H9 (cell line): Measurements from ENCODE around the gene MGMT. TPM values are rescaled to one million over a fixed set of nuclear protein-coding genes. Genes with fewer than 3 reads are reported as not detected.
A peak's percentile ranks its signal among the peaks of the same experiment; 100 is the strongest.

ENCODE experiments used
- DNase-seq: peaks from one replicate; pipeline ENCODE4 v3.0.0-alpha.2; 2017
- H2AFZ ChIP-seq: one replicate; pipeline ENCODE4 v1.6.1; 2013; ENCODE audit warnings: mild to moderate bottlenecking, low read length, control low read depth, moderate library complexity
- H2AK5ac ChIP-seq: 2 replicates; pipeline ENCODE4 v1.6.1; 2013; ENCODE audit warnings: low read length, control low read depth, mixed read lengths; ENCODE audit not compliant: insufficient read length
- H2BK120ac ChIP-seq: one replicate; pipeline ENCODE4 v1.6.1; 2013; ENCODE audit warnings: low read depth, mild to moderate bottlenecking, low read length, control low read depth, inconsistent platforms; ENCODE audit not compliant: poor library complexity, severe bottlenecking
- H2BK12ac ChIP-seq: 2 replicates; pipeline ENCODE4 v1.6.1; 2013; ENCODE audit warnings: low read length, control low read depth, mixed read lengths, low read depth; ENCODE audit not compliant: insufficient read length
- H2BK15ac ChIP-seq: 2 replicates; pipeline ENCODE4 v1.6.1; 2013; ENCODE audit warnings: low read depth, low read length, control low read depth
- H2BK20ac ChIP-seq: one replicate; pipeline ENCODE4 v1.6.1; 2013; ENCODE audit warnings: low read depth, mild to moderate bottlenecking, low read length, control low read depth, inconsistent platforms; ENCODE audit not compliant: poor library complexity, severe bottlenecking
- H2BK5ac ChIP-seq: 2 replicates; pipeline ENCODE4 v1.6.1; 2013; ENCODE audit warnings: low read length, control low read depth, mixed read lengths; ENCODE audit not compliant: insufficient read length
- H3K14ac ChIP-seq: 2 replicates; pipeline ENCODE4 v1.6.1; 2013; ENCODE audit warnings: low read length, control low read depth; ENCODE audit not compliant: insufficient read depth
- H3K18ac ChIP-seq: 2 replicates; pipeline ENCODE4 v1.6.1; 2013; ENCODE audit warnings: low read depth, mild to moderate bottlenecking, mixed read lengths, low read length, control low read depth; ENCODE audit not compliant: insufficient read length
- H3K23ac ChIP-seq: 2 replicates; pipeline ENCODE4 v1.6.1; 2013; ENCODE audit warnings: low read length, control low read depth, mixed read lengths, low read depth; ENCODE audit not compliant: insufficient read length
- H3K23me2 ChIP-seq: 2 replicates; pipeline ENCODE4 v1.6.1; 2013; ENCODE audit warnings: low read depth, mild to moderate bottlenecking, mixed read lengths, low read length, control low read depth; ENCODE audit not compliant: insufficient read length, poor library complexity, severe bottlenecking
- H3K27ac ChIP-seq: 2 replicates; pipeline ENCODE4 v1.5.1; 2013; ENCODE audit warnings: low read length, control low read depth, mixed read lengths, low read depth; ENCODE audit not compliant: insufficient read length
- H3K27me3 ChIP-seq: 2 replicates; pipeline ENCODE4 v1.6.1; 2013; ENCODE audit warnings: low read length, control low read depth, inconsistent platforms; ENCODE audit not compliant: insufficient read depth
- H3K4ac ChIP-seq: 2 replicates; pipeline ENCODE4 v1.6.1; 2013; ENCODE audit warnings: low read depth, mild to moderate bottlenecking, control low read depth, inconsistent platforms, low read length, moderate library complexity
- H3K4me1 ChIP-seq: 2 replicates; pipeline ENCODE4 v1.6.1; 2013; ENCODE audit warnings: low read length, control low read depth, inconsistent platforms; ENCODE audit not compliant: insufficient read depth
- H3K4me2 ChIP-seq: 2 replicates; pipeline ENCODE4 v1.6.1; 2013; ENCODE audit warnings: low read length, control low read depth, mixed read lengths; ENCODE audit not compliant: insufficient read length, insufficient read depth
- H3K56ac ChIP-seq: 2 replicates; pipeline ENCODE4 v1.6.1; 2013; ENCODE audit warnings: low read depth, mild to moderate bottlenecking, mixed read lengths, low read length, control low read depth; ENCODE audit not compliant: insufficient read length
- H3K79me1 ChIP-seq: 2 replicates; pipeline ENCODE4 v1.6.1; 2013; ENCODE audit warnings: low read depth, mild to moderate bottlenecking, moderate library complexity, low read length, control low read depth, inconsistent platforms; ENCODE audit not compliant: insufficient read depth, poor library complexity, severe bottlenecking
- H3K79me2 ChIP-seq: 2 replicates; pipeline ENCODE4 v1.6.1; 2013; ENCODE audit warnings: low read length, control low read depth, inconsistent platforms; ENCODE audit not compliant: insufficient read depth
- H3K9ac ChIP-seq: 2 replicates; pipeline ENCODE4 v1.6.1; 2013; ENCODE audit warnings: low read length, control low read depth, mixed read lengths; ENCODE audit not compliant: insufficient read length; ENCODE audit errors: extremely low read depth
- H3K9me3 ChIP-seq: one replicate; pipeline ENCODE4 v1.6.1; 2013; ENCODE audit warnings: low read depth, low read length, inconsistent platforms; ENCODE audit not compliant: control insufficient read depth
- H3T11ph ChIP-seq: one replicate; pipeline ENCODE4 v1.6.1; 2013; ENCODE audit warnings: mild to moderate bottlenecking, low read length, control low read depth, inconsistent platforms
- H4K20me1 ChIP-seq: one replicate; pipeline ENCODE4 v1.6.1; 2013; ENCODE audit not compliant: control insufficient read depth, insufficient read length, insufficient read depth
- H4K5ac ChIP-seq: 2 replicates; pipeline ENCODE4 v1.6.1; 2013; ENCODE audit warnings: low read depth, mild to moderate bottlenecking, mixed read lengths, low read length, control low read depth; ENCODE audit not compliant: insufficient read length
- H4K8ac ChIP-seq: replicated peaks from 2 replicates; pipeline ENCODE4 v1.6.1; 2013; ENCODE audit warnings: low read length, control low read depth, mixed read lengths, low read depth; ENCODE audit not compliant: insufficient read length
- H4K91ac ChIP-seq: 2 replicates; pipeline ENCODE4 v1.6.1; 2013; ENCODE audit warnings: low read depth, mild to moderate bottlenecking, moderate library complexity, mixed read lengths, low read length, control low read depth; ENCODE audit not compliant: insufficient read length
- H3K27ac Mint-ChIP-seq, 3 experiments: 2 replicates in 2 of 3; 3 replicates in 1 of 3; pipeline ENCODE4 v1.8.0; 2020 to 2021; ENCODE audit warnings: mixed read lengths in 3 of 3, mild to moderate bottlenecking in 1 of 3, moderate library complexity in 1 of 3
- H3K27me3 Mint-ChIP-seq: 2 replicates; pipeline ENCODE4 v1.8.0; 2021; ENCODE audit warnings: low read depth, mild to moderate bottlenecking, moderate library complexity, mixed read lengths
- H3K36me3 Mint-ChIP-seq, 3 experiments: 2 replicates in 2 of 3; 3 replicates in 1 of 3; pipeline ENCODE4 v1.8.0; 2020 to 2021; ENCODE audit warnings: low read depth in 3 of 3, mixed read lengths in 3 of 3; ENCODE audit not compliant: insufficient read depth in 1 of 3
- H3K4me1 Mint-ChIP-seq, 2 experiments: 2 replicates each; pipeline ENCODE4 v1.8.0; 2020; ENCODE audit warnings: mixed read lengths in 2 of 2
- H3K4me3 Mint-ChIP-seq, 2 experiments: 2 replicates in 1 of 2; 3 replicates in 1 of 2; pipeline ENCODE4 v1.8.0; 2020 to 2021; ENCODE audit warnings: mild to moderate bottlenecking in 2 of 2, mixed read lengths in 2 of 2, moderate library complexity in 1 of 2
- H3K9me3 Mint-ChIP-seq, 2 experiments: 2 replicates in 1 of 2; 3 replicates in 1 of 2; pipeline ENCODE4 v1.8.0; 2020; ENCODE audit warnings: mild to moderate bottlenecking in 2 of 2, mixed read lengths in 2 of 2, moderate library complexity in 1 of 2
- CTCF ChIP-seq: fragments of 200-600 bp; sonication (generic); conservative IDR thresholded peaks from 3 replicates; pipeline ENCODE4 v1.8.0; 2021; ENCODE audit warnings: antibody characterized with exemption, mild to moderate bottlenecking
- WGBS: extraction: QIAGEN DNeasy Blood & Tissue Kit; methylation state at CpG from one replicate; pipeline ENCODE4 v1.1.7; 2013; ENCODE audit warnings: missing lambda C conversion rate, low lambda C conversion rate, mixed read lengths; ENCODE audit not compliant: insufficient read length; ENCODE audit errors: extremely low coverage; 5-methylcytosine and 5-hydroxymethylcytosine counted together
- total RNA-seq: library from RNA; stranded (reverse); gene quantifications from 2 replicates; pipeline ENCODE4 v1.2.1, GENCODE V29; 2021

The MGMT gene
- total RNA-seq, 1 experiment from 2014 or later: 18.4 TPM

GRCh38 chr10:129613377-129613980 is 146.4 kb downstream of the MGMT start:
- H3K27ac Mint-ChIP-seq: peak overlapping the region in 1 of 3 experiments; percentile 63; a peak in 2 of 7 replicates
- DNase-seq: no peak

More at GRCh38 chr10:129613377-129613980, 146.4 kb downstream of the MGMT start:
- Histone ChIP-seq H2BK12ac (no peak overlapping the region), H3K79me1 (no peaks in the 10 kb centered on the region), H3K18ac (no peak overlapping the region), H3K4ac (no peak overlapping the region), H3K23me2 (no peaks in the 10 kb centered on the region), H4K5ac (no peak overlapping the region), H2BK20ac (no peak overlapping the region), H3K79me2 (0 out of 2 replicates have a peak, but pooled peaks cover 2% of the 10 kb centered on the region), H3K27me3 (no peaks in the 10 kb centered on the region), H4K91ac (no peak overlapping the region), H3K4me1 (no peaks in the 10 kb centered on the region), H2AK5ac (no peak overlapping the region), H2BK15ac (no peak overlapping the region), H2AFZ (no peak overlapping the region), H3K4me2 (no peak overlapping the region), H3K14ac (no peak overlapping the region), H3K23ac (no peak overlapping the region), H2BK120ac (no peak overlapping the region), H3T11ph (no peak overlapping the region), H4K8ac (no peak overlapping the region), H3K56ac (no peak overlapping the region), H3K9me3 (no peaks in the 10 kb centered on the region), H3K27ac (no peak overlapping the region), H4K20me1 (no peaks in the 10 kb centered on the region), H2BK5ac (no peak overlapping the region), H3K9ac (no peak overlapping the region)
- Mint-ChIP-seq H3K4me3 (no peak overlapping the region), H3K27me3 (no peaks in the 10 kb centered on the region), H3K9me3 (no peaks in the 10 kb centered on the region), H3K4me1 (peaks cover 10 to 14% of the 10 kb centered on the region in 2 experiments), H3K36me3 (peaks cover 0 to 2% (median 0%) of the 10 kb centered on the region in 3 experiments; a peak in 1 of 7 replicates)
- no CpG with 5 or more reads among the region's 12 CpGs for WGBS
- TF ChIP-seq CTCF: no peak
